Pancreas (tissue), 10 donors: Measurements from ENCODE around the gene PMFBP1. TPM values are rescaled to one million over a fixed set of nuclear protein-coding genes. Genes with fewer than 3 reads are reported as not detected.

ENCODE experiments used
- ATAC-seq, 4 donors: fragments of 200-7000 bp; cut with Tn5 transposase; one replicate each; pipeline versions ENCODE4 v1.8.0 to v1.9.1; 2020; ENCODE audit warnings: mild to moderate bottlenecking in 4 of 4, moderate library complexity in 4 of 4
- DNase-seq, 6 donors: peaks; one replicate each; pipeline ENCODE4 v3.0.0-alpha.2; 2020
- FAIRE-seq: peaks from 2 replicates; lab custom pipeline; 2012; peaks lifted over from hg19 to GRCh38; lab: Jason Lieb, UNC
- H3K27ac ChIP-seq, 4 donors: fragments of 200-600 bp; sonication (generic); 1 replicate in 3 of 4; 2 replicates in 1 of 4; pipeline versions ENCODE4 v1.5.0 to v1.8.0; 2020
- H3K27me3 ChIP-seq, 4 donors: fragments of 200-600 bp; one replicate each; pipeline ENCODE4 v1.8.0; 2021
- H3K36me3 ChIP-seq, 3 donors: fragments of 200-600 bp; sonication (generic) in 1 of 3; one replicate each; pipeline versions ENCODE4 v1.5.0 to v1.8.0; 2020 to 2021
- H3K4me1 ChIP-seq, 3 donors: fragments of 200-600 bp; one replicate each; pipeline ENCODE4 v1.8.0; 2021
- H3K4me3 ChIP-seq, 4 donors: fragments of 200-600 bp; sonication (generic) in 2 of 4; one replicate each; pipeline versions ENCODE4 v1.5.0 to v1.8.0; 2020 to 2021
- H3K9me3 ChIP-seq, 4 donors: fragments of 200-600 bp; one replicate each; pipeline ENCODE4 v1.8.0; 2021
- CTCF ChIP-seq, 4 donors: fragments of 200-600 bp; sonication (generic) in 3 of 4; IDR thresholded peaks; one replicate each; pipeline versions ENCODE4 v1.5.0 to v1.8.0; 2021; ENCODE audit warnings: antibody characterized with exemption in 4 of 4
- WGBS, 2 donors: extraction: QIAGEN DNeasy Blood & Tissue Kit; methylation state at CpG; one replicate each; pipeline ENCODE4 v1.1.7; 2013; 5-methylcytosine and 5-hydroxymethylcytosine counted together
- intact Hi-C, 3 donors: fragments of 100-400 bp; cut with DNase I; formaldehyde crosslinking; loops; one replicate each; pipeline versions ENCODE4 v1.11.1 to v1.14.2; 2022
- polyA plus RNA-seq, 2 donors: library from polyadenylated mRNA; stranded (reverse); fragments of 200-250 nt; gene quantifications; one replicate each; pipeline ENCODE4 v1.2.3, GENCODE V29; 2013
- total RNA-seq, 6 donors: library from RNA; stranded (reverse); fragmentation: NEBNext Ultra II Directional in 4 of 6; extraction: Animal tissue kit (Norgen Biotek cat#: 25700) in 4 of 6; gene quantifications; one replicate each; pipeline versions ENCODE4 v1.2.1 to v1.2.4, GENCODE V29; 2021 to 2023
- donor health status: healthy with polysubstance abuse.
- donor health status: DM: no; HTN: no; CAD: no; lungs with moderate emphysema.
- donor health status: DM: no; HTN: no; CAD: no.
- donor health status: control.
- donor health status: control.
- donor health status: Bipolar disorder and iron deficiency.
- donor health status: DM: yes; HTN: yes; CAD: no.
- donor health status: DM: no; HTN: no; CAD: no.
- donor health status: DM: no; HTN: no; CAD: no.
- donor health status: DM: yes; HTN: yes; CAD: no.

The PMFBP1 gene
- total and polyA plus RNA-seq, 8 donors: 1.8 to 6.6 (median 2.7) TPM

- intact Hi-C loops: no loop called here
- ATAC-seq (no peak), FAIRE-seq (no peak), DNase-seq (no peak)
- H3K27me3 ChIP-seq: no peaks in the 10 kb centered on the region
- H3K36me3 ChIP-seq: peaks cover 9 to 68% (median 26%) of the 10 kb centered on the region in 3 donors
- 96 to 99% methylated on average over 23 of the region's 23 CpGs for WGBS, 2 donors
- H3K9me3 ChIP-seq: no peaks in the 10 kb centered on the region
- TF ChIP-seq CTCF (IDR thresholded peaks at IDR 0.05): no peak
- no peak overlapping the region for H3K27ac ChIP-seq
- no peaks in the 10 kb centered on the region for H3K4me1 ChIP-seq
- H3K4me3 ChIP-seq: no peak overlapping the region
These were observed 61.0 kb downstream of the PMFBP1 start for GRCh38 chr16:72110662-72111615.

GRCh38 chr16:72109966-72110530, 61.9 kb downstream of the PMFBP1 start:
- Histone ChIP-seq H3K4me1 (no peaks in the 10 kb centered on the region), H3K9me3 (no peaks in the 10 kb centered on the region), H3K36me3 (peaks cover 12 to 76% (median 32%) of the 10 kb centered on the region in 3 donors), H3K4me3 (no peak overlapping the region), H3K27me3 (no peaks in the 10 kb centered on the region), H3K27ac (no peak overlapping the region)
- FAIRE-seq (no peak), ATAC-seq (no peak), DNase-seq (no peak)
- intact Hi-C loops: no loop called here
- no peak for TF ChIP-seq CTCF (IDR thresholded peaks at IDR 0.05)
- WGBS, 2 donors: 86 to 87% methylated on average over 12 of the region's 12 CpGs

- Histone ChIP-seq H3K27me3 (no peaks in the 10 kb centered on the region), H3K4me3 (no peak overlapping the region), H3K9me3 (no peaks in the 10 kb centered on the region), H3K36me3 (peaks cover 12 to 84% (median 38%) of the 10 kb centered on the region in 3 donors), H3K4me1 (no peaks in the 10 kb centered on the region), H3K27ac (no peak overlapping the region)
- DNase-seq (no peak), ATAC-seq (no peak), FAIRE-seq (no peak)
- intact Hi-C loops: no loop called here
- no peak for TF ChIP-seq CTCF (IDR thresholded peaks at IDR 0.05)
- WGBS, 2 donors: 95 to 98% methylated on average over 12 of the region's 12 CpGs
These were observed 62.7 kb downstream of the PMFBP1 start for GRCh38 chr16:72109300-72109699.

GRCh38 chr16:72108353-72109102, 63.4 kb downstream of the PMFBP1 start:
- TF ChIP-seq CTCF (IDR thresholded peaks at IDR 0.05): no peak

More at GRCh38 chr16:72108353-72109102, 63.4 kb downstream of the PMFBP1 start:
- Histone ChIP-seq H3K4me3 (no peak overlapping the region), H3K27me3 (no peaks in the 10 kb centered on the region), H3K36me3 (peaks cover 12 to 91% (median 46%) of the 10 kb centered on the region in 3 donors), H3K27ac (no peak overlapping the region), H3K4me1 (no peaks in the 10 kb centered on the region), H3K9me3 (no peaks in the 10 kb centered on the region)
- no peak for FAIRE-seq
- 82 to 84% methylated on average over 16 of the region's 16 CpGs for WGBS, 2 donors
- no peak for DNase-seq
- intact Hi-C loops: no loop called here
- ATAC-seq: no peak
